Measurements from ENCODE around the gene PDS5B. TPM values are rescaled to one million over a fixed set of nuclear protein-coding genes. Genes with fewer than 3 reads are reported as not detected.

Gene PDS5B
- total and polyA plus RNA-seq, 4 donors: 3.6 to 24.3 (median 12.9) TPM

GRCh38 chr13:32582991-32583390 is 3.3 kb upstream of the PDS5B start:
- H3K9me3 ChIP-seq (ENCODE audit: control insufficient read depth in 4 of 4, low read length in 3 of 4): no peaks in the 10 kb centered on the region
- H3K4me3 ChIP-seq (ENCODE audit: low read depth in 1 of 3, low read length in 3 of 3): no peak overlapping the region
- 94% methylated on average over 2 of the region's 2 CpGs for WGBS

GRCh38 chr13:32585550-32586079 is 637 bp upstream of the PDS5B start:
- peak overlapping the region; percentile 48 to 70 for H3K9ac ChIP-seq (ENCODE audit: low read depth in 1 of 2, low read length in 2 of 2)
- H3K36me3 ChIP-seq (ENCODE audit: control insufficient read depth in 4 of 4, insufficient read depth in 3 of 4, low read depth in 1 of 4, low read length in 3 of 4): no peaks in the 10 kb centered on the region
- H3K9me3 ChIP-seq (ENCODE audit: control insufficient read depth in 4 of 4, low read length in 3 of 4): no peaks in the 10 kb centered on the region
- no peaks in the 10 kb centered on the region for H3K27me3 ChIP-seq (ENCODE audit: control insufficient read depth in 4 of 4, insufficient read depth in 4 of 4, low read length in 3 of 4)
- peaks cover 4 to 25% (median 13%) of the 10 kb centered on the region in 4 donors for H3K4me1 ChIP-seq (ENCODE audit: control insufficient read depth in 4 of 4, insufficient read depth in 4 of 4, low read length in 3 of 4)
- 17% methylated on average over 8 of the region's 8 CpGs for WGBS
- H3K27ac ChIP-seq (ENCODE audit: low read depth in 1 of 2, low read length in 2 of 2): peak overlapping the region; percentile 56 to 86
- TF ChIP-seq ATF3 (IDR thresholded peaks at IDR 0.05): no peak
- TF ChIP-seq, protein P1, sequence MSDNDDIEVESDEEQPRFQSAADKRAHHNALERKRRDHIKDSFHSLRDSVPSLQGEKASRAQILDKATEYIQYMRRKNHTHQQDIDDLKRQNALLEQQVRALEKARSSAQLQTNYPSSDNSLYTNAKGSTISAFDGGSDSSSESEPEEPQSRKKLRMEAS (IDR thresholded peaks at IDR 0.05): no peak
- TF ChIP-seq FOXA2 (IDR thresholded peaks at IDR 0.05): no peak
- TF ChIP-seq SP1 (IDR thresholded peaks at IDR 0.05): no peak
- TF ChIP-seq TAF1 (conservative IDR thresholded peaks at IDR 0.05): no peak
- TF ChIP-seq, protein P2, sequence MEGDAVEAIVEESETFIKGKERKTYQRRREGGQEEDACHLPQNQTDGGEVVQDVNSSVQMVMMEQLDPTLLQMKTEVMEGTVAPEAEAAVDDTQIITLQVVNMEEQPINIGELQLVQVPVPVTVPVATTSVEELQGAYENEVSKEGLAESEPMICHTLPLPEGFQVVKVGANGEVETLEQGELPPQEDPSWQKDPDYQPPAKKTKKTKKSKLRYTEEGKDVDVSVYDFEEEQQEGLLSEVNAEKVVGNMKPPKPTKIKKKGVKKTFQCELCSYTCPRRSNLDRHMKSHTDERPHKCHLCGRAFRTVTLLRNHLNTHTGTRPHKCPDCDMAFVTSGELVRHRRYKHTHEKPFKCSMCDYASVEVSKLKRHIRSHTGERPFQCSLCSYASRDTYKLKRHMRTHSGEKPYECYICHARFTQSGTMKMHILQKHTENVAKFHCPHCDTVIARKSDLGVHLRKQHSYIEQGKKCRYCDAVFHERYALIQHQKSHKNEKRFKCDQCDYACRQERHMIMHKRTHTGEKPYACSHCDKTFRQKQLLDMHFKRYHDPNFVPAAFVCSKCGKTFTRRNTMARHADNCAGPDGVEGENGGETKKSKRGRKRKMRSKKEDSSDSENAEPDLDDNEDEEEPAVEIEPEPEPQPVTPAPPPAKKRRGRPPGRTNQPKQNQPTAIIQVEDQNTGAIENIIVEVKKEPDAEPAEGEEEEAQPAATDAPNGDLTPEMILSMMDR (IDR thresholded peaks at IDR 0.05; ENCODE audit: low read depth, low read length, missing input control): no peak
- no peak for TF ChIP-seq HNF4A (conservative IDR thresholded peaks at IDR 0.05)
- TF ChIP-seq NR2F2 (IDR thresholded peaks at IDR 0.05): no peak
- no peak for TF ChIP-seq JUND (IDR thresholded peaks at IDR 0.05)
- TF ChIP-seq, protein P3, sequence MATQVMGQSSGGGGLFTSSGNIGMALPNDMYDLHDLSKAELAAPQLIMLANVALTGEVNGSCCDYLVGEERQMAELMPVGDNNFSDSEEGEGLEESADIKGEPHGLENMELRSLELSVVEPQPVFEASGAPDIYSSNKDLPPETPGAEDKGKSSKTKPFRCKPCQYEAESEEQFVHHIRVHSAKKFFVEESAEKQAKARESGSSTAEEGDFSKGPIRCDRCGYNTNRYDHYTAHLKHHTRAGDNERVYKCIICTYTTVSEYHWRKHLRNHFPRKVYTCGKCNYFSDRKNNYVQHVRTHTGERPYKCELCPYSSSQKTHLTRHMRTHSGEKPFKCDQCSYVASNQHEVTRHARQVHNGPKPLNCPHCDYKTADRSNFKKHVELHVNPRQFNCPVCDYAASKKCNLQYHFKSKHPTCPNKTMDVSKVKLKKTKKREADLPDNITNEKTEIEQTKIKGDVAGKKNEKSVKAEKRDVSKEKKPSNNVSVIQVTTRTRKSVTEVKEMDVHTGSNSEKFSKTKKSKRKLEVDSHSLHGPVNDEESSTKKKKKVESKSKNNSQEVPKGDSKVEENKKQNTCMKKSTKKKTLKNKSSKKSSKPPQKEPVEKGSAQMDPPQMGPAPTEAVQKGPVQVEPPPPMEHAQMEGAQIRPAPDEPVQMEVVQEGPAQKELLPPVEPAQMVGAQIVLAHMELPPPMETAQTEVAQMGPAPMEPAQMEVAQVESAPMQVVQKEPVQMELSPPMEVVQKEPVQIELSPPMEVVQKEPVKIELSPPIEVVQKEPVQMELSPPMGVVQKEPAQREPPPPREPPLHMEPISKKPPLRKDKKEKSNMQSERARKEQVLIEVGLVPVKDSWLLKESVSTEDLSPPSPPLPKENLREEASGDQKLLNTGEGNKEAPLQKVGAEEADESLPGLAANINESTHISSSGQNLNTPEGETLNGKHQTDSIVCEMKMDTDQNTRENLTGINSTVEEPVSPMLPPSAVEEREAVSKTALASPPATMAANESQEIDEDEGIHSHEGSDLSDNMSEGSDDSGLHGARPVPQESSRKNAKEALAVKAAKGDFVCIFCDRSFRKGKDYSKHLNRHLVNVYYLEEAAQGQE (IDR thresholded peaks at IDR 0.05): no peak
- no peak for TF ChIP-seq ZBTB33 (IDR thresholded peaks at IDR 0.05)
- no peak for TF ChIP-seq EGR1 (IDR thresholded peaks at IDR 0.05; ENCODE audit: low read depth in 2 of 2)
- no peak for TF ChIP-seq HNF4G (IDR thresholded peaks at IDR 0.05)
- no peak for TF ChIP-seq FOXA1 (IDR thresholded peaks at IDR 0.05)
- peak; percentile 35 for DNase-seq (ENCODE audit: low spot score)
- peak overlapping the region; percentile 52 to 88 (median 55) for H3K4me3 ChIP-seq (ENCODE audit: low read depth in 1 of 3, low read length in 3 of 3)

More at GRCh38 chr13:32582991-32583390, 3.3 kb upstream of the PDS5B start:
- TF ChIP-seq, protein P3 (IDR thresholded peaks at IDR 0.05): no peak
- TF ChIP-seq YY1 (IDR thresholded peaks at IDR 0.05) (no peak), JUND (IDR thresholded peaks at IDR 0.05) (no peak)
- H3K9ac ChIP-seq (ENCODE audit: low read depth in 1 of 2, low read length in 2 of 2): no peak overlapping the region
- H3K27me3 ChIP-seq (ENCODE audit: control insufficient read depth in 4 of 4, insufficient read depth in 4 of 4, low read length in 3 of 4): no peaks in the 10 kb centered on the region
- no peak overlapping the region for H3K27ac ChIP-seq (ENCODE audit: low read depth in 1 of 2, low read length in 2 of 2)
- DNase-seq (ENCODE audit: low spot score): no peak
- no peaks in the 10 kb centered on the region for H3K36me3 ChIP-seq (ENCODE audit: control insufficient read depth in 4 of 4, insufficient read depth in 3 of 4, low read depth in 1 of 4, low read length in 3 of 4)
- peaks cover 2 to 16% (median 6%) of the 10 kb centered on the region in 4 donors for H3K4me1 ChIP-seq (ENCODE audit: control insufficient read depth in 4 of 4, insufficient read depth in 4 of 4, low read length in 3 of 4)

All from liver (tissue), 9 donors.